Peyer's patch (tissue), 4 donors: ENCODE measurements around the gene TMEM131L. TPM values are rescaled to one million over a fixed set of nuclear protein-coding genes. Genes with fewer than 3 reads are reported as not detected.
"Not testable (repeated sequence)": the region's sequence is repeated elsewhere in the genome, so short reads cannot be mapped to it uniquely, and the experiment has no call there.

Experiments
- DNase-seq, 3 donors: peaks; one replicate each; pipeline ENCODE4 v3.0.0-alpha.2; 2017 to 2019
- H3K27ac ChIP-seq, 4 donors: fragments of 200-600 bp; sonication (generic); one replicate each; pipeline ENCODE4 v1.5.1; 2016 to 2019
- H3K27me3 ChIP-seq, 2 donors: fragments of 200-600 bp; sonication (generic); one replicate each; pipeline ENCODE4 v1.5.1; 2019
- H3K36me3 ChIP-seq, 3 donors: fragments of 200-600 bp; sonication (generic); one replicate each; pipeline ENCODE4 v1.5.1; 2016 to 2019
- H3K4me1 ChIP-seq, 4 donors: fragments of 200-600 bp; sonication (generic); one replicate each; pipeline ENCODE4 v1.5.1; 2016 to 2019
- H3K4me3 ChIP-seq, 4 donors: fragments of 200-600 bp; sonication (generic); 1 replicate in 3 of 4; 2 replicates in 1 of 4; pipeline ENCODE4 v1.5.1; 2016 to 2019; ENCODE audit warnings: mild to moderate bottlenecking in 1 of 4
- H3K9me3 ChIP-seq, 4 donors: fragments of 200-600 bp; sonication (generic); one replicate each; pipeline ENCODE4 v1.5.1; 2016 to 2019; ENCODE audit warnings: mild to moderate bottlenecking in 1 of 4
- POLR2A ChIP-seq, 2 donors: fragments of 450-650 bp; IDR thresholded peaks; one replicate each; pipeline ENCODE4 v1.5.1; 2017; ENCODE audit warnings: antibody characterized with exemption in 2 of 2, mild to moderate bottlenecking in 2 of 2, moderate library complexity in 2 of 2
- total RNA-seq, 4 donors: library from RNA; depleted of rRNA; stranded (reverse); fragments of >200 nt; gene quantifications; one replicate each; pipeline ENCODE4 v1.1.0, GENCODE V29; 2016
- TF ChIP-seq, protein P1 (sequence below), 6 experiments: fragments of 450-650 bp in 4 of 6; fragments of 200-600 bp in 2 of 6; sonication (generic) in 1 of 6; IDR thresholded peaks; one replicate each; pipeline ENCODE4 v1.5.1; 2017 to 2019; ENCODE audit warnings: antibody characterized with exemption in 6 of 6, mild to moderate bottlenecking in 3 of 6, moderate library complexity in 1 of 6

TMEM131L gene, protein sequence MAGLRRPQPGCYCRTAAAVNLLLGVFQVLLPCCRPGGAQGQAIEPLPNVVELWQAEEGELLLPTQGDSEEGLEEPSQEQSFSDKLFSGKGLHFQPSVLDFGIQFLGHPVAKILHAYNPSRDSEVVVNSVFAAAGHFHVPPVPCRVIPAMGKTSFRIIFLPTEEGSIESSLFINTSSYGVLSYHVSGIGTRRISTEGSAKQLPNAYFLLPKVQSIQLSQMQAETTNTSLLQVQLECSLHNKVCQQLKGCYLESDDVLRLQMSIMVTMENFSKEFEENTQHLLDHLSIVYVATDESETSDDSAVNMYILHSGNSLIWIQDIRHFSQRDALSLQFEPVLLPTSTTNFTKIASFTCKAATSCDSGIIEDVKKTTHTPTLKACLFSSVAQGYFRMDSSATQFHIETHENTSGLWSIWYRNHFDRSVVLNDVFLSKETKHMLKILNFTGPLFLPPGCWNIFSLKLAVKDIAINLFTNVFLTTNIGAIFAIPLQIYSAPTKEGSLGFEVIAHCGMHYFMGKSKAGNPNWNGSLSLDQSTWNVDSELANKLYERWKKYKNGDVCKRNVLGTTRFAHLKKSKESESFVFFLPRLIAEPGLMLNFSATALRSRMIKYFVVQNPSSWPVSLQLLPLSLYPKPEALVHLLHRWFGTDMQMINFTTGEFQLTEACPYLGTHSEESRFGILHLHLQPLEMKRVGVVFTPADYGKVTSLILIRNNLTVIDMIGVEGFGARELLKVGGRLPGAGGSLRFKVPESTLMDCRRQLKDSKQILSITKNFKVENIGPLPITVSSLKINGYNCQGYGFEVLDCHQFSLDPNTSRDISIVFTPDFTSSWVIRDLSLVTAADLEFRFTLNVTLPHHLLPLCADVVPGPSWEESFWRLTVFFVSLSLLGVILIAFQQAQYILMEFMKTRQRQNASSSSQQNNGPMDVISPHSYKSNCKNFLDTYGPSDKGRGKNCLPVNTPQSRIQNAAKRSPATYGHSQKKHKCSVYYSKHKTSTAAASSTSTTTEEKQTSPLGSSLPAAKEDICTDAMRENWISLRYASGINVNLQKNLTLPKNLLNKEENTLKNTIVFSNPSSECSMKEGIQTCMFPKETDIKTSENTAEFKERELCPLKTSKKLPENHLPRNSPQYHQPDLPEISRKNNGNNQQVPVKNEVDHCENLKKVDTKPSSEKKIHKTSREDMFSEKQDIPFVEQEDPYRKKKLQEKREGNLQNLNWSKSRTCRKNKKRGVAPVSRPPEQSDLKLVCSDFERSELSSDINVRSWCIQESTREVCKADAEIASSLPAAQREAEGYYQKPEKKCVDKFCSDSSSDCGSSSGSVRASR (N-terminal part only)
- total RNA-seq: 10 to 100 TPM in 1 of 4 donors, 1 to 10 TPM in 3; 5.2 to 54.5 (median 7.0) TPM

DNA sequence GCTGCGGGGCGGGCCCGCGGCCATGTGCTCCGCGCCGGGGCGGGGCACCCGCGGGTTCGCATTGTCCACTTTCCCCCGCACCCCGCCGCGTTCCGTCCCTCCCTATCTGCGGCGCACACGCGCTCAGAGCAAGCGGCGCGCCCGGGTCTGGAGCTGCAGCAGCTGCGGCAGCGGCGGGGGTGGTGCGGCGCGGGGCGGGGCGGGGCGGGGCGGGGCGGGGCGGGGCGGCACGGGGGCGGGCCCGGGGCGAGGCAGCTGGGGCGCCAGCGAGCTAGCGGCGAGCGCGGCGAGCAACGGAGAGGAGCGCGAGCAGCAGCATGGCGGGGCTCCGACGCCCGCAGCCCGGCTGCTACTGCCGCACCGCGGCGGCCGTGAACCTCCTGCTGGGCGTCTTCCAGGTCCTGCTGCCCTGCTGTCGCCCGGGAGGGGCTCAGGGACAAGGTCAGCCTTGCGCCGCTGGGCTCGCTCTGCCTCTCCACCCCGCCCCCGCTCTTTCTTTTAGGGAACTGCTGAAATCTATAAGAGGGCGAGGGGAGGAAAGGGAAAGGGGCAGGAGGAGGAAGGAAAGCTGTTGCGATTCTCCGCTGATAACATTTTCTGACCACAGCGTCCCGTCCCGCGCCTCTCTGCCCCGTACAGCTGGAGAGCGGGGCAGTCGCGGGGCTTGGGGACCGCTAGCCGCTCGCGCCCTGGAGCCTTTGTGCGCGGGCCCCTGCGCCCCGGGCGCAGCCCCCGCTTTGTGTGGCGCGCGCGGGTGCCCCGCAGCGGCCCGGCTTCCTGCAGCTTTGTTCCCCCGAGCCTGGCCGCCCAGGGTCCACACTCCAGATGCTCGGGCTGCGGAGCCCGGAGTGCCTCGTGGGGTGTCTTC, at the start of gene TMEM131L:
Gene TMEM131L (plus strand): TSS at position 280 of the 868 bp plus-strand sequence. CDS start 38 bp downstream, at position 318.
- Histone ChIP-seq H3K4me1 (peaks cover 0 to 23% (median 11%) of the 10 kb centered on the region in 4 donors), H3K27me3 (no peaks in the 10 kb centered on the region), H3K36me3 (no peaks in the 10 kb centered on the region), H3K9me3 (no peaks in the 10 kb centered on the region), H3K4me3 (peak within 1 kb of the TSS; percentile 66 to 90 (median 82)), H3K27ac (peak within 1 kb of the TSS; percentile 74 to 98 (median 81))
- TF ChIP-seq, protein P1, sequence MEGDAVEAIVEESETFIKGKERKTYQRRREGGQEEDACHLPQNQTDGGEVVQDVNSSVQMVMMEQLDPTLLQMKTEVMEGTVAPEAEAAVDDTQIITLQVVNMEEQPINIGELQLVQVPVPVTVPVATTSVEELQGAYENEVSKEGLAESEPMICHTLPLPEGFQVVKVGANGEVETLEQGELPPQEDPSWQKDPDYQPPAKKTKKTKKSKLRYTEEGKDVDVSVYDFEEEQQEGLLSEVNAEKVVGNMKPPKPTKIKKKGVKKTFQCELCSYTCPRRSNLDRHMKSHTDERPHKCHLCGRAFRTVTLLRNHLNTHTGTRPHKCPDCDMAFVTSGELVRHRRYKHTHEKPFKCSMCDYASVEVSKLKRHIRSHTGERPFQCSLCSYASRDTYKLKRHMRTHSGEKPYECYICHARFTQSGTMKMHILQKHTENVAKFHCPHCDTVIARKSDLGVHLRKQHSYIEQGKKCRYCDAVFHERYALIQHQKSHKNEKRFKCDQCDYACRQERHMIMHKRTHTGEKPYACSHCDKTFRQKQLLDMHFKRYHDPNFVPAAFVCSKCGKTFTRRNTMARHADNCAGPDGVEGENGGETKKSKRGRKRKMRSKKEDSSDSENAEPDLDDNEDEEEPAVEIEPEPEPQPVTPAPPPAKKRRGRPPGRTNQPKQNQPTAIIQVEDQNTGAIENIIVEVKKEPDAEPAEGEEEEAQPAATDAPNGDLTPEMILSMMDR (IDR thresholded peaks at IDR 0.05): peak in 2 of 6 experiments; percentile 4 to 16
- peak; percentile 7 to 31 for TF ChIP-seq POLR2A (IDR thresholded peaks at IDR 0.05)
- peak; percentile 73 to 86 (median 83) for DNase-seq

DNA sequence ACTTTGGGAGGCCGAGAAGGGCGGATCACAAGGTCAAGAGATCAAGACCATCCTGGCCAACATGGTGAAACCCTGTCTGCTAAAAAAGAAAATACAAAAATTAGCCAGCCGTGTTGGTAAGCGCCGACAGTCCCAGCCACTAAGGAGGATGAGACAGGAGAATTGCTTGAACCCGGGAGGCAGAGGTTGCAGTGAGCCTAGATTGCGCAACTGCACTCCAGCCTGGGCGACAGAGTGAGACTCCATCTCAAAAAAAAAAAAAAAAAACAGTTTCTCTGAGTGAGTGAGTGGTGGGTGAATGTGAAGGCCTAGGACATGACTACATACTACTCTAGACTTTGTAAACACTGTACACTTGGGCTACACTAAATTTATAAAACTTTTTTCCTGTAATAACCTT, 49.7 kb upstream of the TMEM131L start:
- H3K4me1 ChIP-seq, H3K27me3 ChIP-seq, H3K4me3 ChIP-seq, DNase-seq, H3K9me3 ChIP-seq, H3K27ac ChIP-seq, H3K36me3 ChIP-seq: not testable (repeated sequence)

DNA sequence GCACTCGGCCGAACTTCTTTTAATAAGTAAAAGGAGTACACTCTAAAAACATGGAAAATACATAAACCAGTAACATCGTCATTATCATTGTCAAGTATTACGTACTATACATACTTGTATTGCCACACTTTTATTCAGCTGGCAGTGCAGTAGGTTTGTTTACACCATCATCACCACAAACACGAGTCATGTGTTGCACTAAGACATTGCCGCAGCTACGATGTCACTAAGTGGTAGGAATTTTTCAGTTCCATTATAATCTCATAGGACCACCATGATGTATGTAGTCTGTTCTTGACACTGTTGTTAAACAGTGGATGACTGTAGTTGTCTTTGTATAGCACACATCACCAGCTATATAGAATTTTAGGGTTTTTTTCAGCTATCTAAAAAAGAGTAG, 48.0 kb upstream of the TMEM131L start:
- H3K27me3 ChIP-seq: no peaks in the 10 kb centered on the region
- TF ChIP-seq POLR2A (IDR thresholded peaks at IDR 0.05): no peak
- TF ChIP-seq, protein P1 (IDR thresholded peaks at IDR 0.05): no peak
- H3K4me1 ChIP-seq: no peaks in the 10 kb centered on the region
- no peak overlapping the region for H3K27ac ChIP-seq
- no peaks in the 10 kb centered on the region for H3K9me3 ChIP-seq
- no peaks in the 10 kb centered on the region for H3K36me3 ChIP-seq
- no peak for DNase-seq
- H3K4me3 ChIP-seq: no peak overlapping the region

DNA sequence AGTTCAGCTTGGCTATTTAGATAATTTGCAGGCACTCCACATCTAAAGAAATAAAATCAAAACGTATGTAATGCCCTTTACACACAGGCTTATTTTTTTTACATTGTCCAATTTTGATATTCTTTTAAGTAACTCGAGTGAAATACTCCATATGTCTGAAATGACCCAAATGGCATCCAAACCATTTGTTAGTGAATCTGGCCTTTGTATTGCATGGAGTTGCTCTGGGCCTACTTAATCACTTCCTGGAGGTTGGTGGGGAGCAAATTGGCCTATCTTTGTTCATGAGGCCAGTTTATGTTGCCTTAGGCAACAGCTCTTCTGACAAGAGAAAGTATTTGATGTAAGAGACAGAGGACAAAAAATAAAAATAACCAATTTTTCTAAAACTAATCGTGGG, 47.6 kb upstream of the TMEM131L start:
- no peak overlapping the region for H3K4me3 ChIP-seq
- no peak overlapping the region for H3K27ac ChIP-seq
- H3K9me3 ChIP-seq: no peaks in the 10 kb centered on the region
- no peak for TF ChIP-seq POLR2A (IDR thresholded peaks at IDR 0.05)
- TF ChIP-seq, protein P1 (IDR thresholded peaks at IDR 0.05): no peak
- no peaks in the 10 kb centered on the region for H3K27me3 ChIP-seq
- H3K36me3 ChIP-seq: no peaks in the 10 kb centered on the region
- H3K4me1 ChIP-seq: no peaks in the 10 kb centered on the region
- no peak for DNase-seq

DNA sequence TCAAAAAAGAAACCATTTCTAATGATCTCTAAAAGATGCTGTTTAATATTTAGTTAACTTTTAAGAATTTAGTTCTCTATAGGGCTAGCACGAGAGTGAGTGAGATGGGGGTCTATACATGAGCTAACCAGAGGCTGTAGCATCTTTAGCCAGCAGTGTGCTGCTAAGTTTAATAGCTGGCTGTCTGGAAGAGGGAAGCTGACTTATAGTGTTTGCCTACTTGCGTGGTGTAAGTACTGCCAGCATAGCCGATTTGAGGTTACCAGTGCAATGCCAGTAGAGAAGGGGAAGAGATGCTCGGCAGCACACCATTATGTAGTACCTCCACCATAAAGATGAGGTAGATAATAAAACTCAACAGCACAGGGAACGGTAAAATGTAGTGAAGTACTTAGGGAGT, 47.1 kb upstream of the TMEM131L start:
- no peak overlapping the region for H3K27ac ChIP-seq
- no peak for DNase-seq
- H3K4me3 ChIP-seq: no peak overlapping the region
- no peak for TF ChIP-seq POLR2A (IDR thresholded peaks at IDR 0.05)
- TF ChIP-seq, protein P1 (IDR thresholded peaks at IDR 0.05): no peak
- no peaks in the 10 kb centered on the region for H3K4me1 ChIP-seq
- no peaks in the 10 kb centered on the region for H3K36me3 ChIP-seq
- no peaks in the 10 kb centered on the region for H3K9me3 ChIP-seq
- H3K27me3 ChIP-seq: no peaks in the 10 kb centered on the region
